NCI-H187 (cell line): ENCODE results near the gene HDAC7.

Experiments used
- DNase-seq, 2 experiments: peaks; one replicate each; lab custom pipeline; 2025; lab: John Stamatoyannopoulos, UW

HDAC7 gene

DNA sequence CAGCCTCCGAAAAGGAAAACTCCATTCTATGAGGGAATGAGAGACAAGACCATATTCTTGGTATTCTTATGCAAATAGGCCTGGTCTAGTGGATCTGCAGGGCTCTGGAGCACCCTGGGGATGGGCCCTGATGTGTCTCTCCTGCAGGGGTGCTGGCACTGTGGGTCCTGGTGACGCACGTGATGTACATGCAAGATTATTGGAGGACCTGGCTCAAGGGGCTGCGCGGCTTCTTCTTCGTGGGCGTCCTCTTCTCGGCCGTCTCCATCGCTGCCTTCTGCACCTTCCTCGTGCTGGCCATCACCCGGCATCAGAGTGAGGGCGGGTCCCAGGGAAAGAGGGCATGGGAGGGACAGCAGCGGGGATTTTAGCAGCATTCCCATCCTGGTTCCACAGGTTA lies 40.8 kb downstream of the HDAC7 start:
- no peak for DNase-seq

GRCh38 chr12:47777741-47778558 lies 41.8 kb downstream of the HDAC7 start:
- no peak for DNase-seq

DNA sequence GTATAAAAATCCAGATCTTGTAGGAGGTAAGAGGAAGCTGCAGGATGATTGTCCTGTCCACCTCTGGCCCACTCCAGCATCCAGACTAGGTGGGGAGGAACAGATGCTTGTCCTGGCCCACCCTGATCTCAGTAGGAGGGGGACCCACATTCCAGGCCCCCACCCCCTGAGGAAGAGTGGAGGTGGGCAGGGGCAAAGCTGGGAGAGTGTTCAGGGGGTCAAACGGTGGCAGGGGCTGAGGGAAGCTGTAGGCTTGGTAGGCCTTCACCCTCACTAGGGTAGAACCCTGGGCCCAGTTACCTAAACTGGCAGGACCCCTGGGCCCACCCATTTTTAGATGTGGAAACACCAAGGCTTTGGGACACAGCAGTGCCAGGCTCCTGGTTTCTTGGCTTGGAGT lies 42.6 kb downstream of the HDAC7 start:
- no peak for DNase-seq

DNA sequence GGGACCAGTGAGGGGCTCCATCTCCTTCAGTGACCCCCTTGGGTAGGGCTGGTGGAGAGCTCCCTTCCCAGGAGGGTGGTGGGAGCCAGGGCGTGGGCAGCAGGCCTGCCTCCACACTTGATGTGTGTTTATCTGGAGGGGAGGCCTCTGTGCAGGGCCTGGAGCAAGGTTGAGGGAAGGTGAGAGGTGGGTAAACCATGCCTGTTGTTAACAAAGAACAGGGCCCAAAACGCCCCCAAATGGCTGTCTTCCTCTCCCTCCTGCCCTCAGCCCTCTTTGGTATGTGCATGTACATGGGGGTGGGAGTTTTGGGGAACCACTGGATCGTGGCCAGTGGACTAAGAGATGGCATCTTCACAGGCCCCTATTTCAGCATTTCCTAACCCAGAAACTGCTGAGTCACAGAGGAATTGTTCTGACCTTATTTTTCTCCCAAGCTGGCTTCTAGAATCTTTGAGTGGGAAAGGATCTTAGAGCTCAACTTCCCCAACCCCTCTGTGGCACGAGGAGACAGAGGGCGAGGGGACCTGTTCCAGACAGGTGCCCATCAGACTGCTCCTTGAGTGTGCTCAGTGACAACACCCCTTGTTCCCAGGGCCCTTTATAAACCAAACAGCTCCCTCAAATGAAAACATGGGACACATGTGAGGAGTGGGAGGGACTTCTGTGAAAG lies 43.1 kb downstream of the HDAC7 start:
- DNase-seq: no peak

DNA sequence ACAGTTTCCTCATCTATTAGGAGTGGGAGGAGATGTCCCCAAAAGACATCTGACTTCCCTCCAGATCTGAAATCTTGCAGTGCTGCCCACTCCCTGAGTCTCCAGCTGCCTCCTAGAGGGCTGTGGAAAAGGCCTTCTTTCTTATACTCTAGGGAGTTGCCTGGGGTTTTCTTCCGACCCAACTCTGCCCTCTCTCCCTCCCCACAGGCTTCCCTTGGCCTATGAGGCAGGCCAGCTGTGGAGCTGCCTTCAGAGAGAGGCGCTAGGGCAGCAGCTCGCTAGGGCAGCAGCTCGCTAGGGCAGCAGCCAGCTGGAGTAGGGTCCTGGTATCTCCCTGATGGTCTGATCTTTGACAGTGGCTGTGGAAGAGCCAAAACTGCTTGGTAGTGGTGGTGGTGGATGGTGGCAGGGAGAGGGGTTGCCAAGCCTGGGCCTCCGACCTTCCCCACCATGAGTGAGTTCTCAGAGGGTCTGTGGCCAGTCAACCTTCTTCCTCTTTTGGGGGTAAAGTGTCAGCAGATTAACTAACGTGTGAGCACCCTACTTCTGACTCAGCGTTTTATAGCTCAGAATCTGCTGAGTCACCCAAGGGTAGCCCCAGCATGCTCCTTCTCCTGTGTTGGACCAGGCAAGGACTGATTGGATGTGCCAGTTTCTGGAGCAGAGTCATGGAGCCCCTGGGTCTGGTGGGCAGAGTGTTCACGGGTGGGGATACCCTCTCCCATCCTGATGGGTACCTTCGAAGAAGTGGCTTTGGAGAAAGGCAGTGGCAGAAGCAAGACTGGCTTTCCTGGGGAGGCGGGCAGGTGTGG lies 44.4 kb downstream of the HDAC7 start:
- no peak for DNase-seq

- DNase-seq: no peak
These were observed 45.0 kb downstream of the HDAC7 start for GRCh38 chr12:47774663-47775062.

- no peak for DNase-seq
These were observed 45.7 kb downstream of the HDAC7 start for GRCh38 chr12:47773858-47774580.

DNA sequence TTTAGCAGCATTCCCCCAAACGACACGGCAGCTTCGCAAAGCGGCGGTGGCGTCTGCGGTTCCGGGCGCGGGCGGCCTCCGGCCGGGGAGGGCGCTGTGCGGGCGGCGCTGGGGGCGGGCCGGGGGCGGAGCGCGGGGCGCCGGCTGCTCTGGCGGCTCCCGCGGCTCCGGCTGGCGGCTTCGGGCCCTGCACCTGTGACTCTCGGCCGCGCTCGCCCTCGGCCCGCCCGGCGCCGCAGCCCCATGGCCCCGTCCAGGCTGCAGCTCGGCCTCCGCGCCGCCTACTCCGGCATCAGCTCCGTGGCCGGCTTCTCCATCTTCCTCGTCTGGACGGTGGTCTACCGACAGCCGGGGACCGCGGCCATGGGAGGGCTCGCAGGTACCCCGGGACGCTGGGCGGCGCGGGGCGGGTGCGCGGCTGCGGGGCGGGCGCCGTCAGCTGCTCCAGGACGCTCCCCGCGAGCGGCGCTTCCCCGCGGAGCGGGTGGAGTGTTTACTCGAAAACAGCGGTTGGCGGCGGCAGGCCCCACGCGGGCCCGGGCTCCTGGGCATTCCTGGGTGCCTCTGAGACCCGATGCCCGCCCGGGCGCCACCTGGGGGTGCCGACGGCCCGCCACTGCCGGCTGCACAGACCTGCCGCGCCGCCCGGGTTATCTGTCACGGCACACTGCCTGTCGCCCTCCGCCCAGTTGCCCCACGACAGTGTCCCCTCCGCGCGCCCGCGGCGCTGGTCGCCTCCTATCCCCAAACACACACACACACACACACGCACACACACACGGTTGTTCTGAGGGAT lies 46.4 kb downstream of the HDAC7 start, which contains the start of gene SLC48A1:
TSS of gene SLC48A1 (plus strand) at position 177 of the 796 bp plus-strand sequence. CDS start at position 244, 67 bp downstream.
- DNase-seq: peak in 1 of 2 experiments; percentile 60

- DNase-seq: no peak
These were observed 47.0 kb downstream of the HDAC7 start for GRCh38 chr12:47772738-47773061.

DNA sequence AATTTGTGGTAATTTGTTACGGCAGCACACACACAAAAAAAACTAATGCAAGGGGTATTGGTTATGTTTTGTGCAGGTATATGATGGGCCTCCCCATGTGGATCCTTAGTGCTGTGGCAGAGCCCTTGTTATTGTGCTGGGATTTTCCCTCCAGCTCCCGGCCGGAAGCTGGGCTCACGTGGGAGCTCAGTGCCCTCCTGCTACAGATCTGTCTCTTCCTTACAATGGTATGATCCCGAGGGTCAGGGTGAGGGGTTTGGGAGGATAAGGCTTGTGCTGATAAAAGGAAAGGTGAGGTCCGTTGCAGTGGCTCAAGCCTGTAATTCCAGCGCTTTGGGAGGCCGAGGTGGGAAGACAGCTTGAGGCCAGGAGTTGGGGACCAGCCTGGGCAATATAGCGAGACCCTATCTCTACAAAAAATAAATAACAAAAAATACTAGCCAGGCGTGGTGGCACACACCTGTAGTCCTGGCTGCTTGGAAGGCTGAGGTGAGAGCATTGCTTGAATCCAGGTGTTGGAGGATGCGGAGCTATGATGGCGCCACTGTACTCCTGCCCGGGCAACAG lies 47.5 kb downstream of the HDAC7 start:
- no peak for DNase-seq

GRCh38 chr12:47771304-47771703 lies 48.4 kb downstream of the HDAC7 start:
- no peak for DNase-seq

DNA sequence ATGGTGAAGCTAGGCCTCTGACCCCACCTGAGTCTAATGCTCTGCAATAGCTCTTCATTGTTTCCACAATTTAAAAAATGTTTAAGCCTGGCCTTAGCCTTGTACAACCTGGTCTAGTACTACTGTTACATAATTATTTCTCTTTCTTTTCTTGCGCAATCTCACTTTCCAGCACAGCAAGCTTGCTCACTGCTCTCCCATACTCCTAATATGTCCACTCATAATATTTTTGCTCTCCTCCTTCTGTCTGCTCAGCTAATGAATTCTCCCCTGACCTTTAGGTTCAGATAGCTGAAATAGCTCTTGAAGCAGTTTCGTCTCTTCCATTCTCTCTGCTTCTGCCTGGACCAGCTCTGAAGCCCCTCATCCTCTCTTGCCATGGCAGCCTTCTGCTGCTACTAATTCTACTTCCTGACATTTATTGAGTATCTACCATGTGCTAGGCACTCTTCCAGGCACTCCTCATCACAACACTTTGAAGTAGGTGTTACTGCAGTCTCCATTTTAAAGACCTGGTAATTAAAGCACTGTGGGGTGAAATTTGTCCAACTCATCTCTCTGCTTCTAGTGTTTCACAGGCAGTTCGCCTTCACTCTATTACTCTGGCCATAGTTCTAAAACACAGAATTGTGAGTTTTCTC lies 49.5 kb downstream of the HDAC7 start:
- DNase-seq: no peak

DNA sequence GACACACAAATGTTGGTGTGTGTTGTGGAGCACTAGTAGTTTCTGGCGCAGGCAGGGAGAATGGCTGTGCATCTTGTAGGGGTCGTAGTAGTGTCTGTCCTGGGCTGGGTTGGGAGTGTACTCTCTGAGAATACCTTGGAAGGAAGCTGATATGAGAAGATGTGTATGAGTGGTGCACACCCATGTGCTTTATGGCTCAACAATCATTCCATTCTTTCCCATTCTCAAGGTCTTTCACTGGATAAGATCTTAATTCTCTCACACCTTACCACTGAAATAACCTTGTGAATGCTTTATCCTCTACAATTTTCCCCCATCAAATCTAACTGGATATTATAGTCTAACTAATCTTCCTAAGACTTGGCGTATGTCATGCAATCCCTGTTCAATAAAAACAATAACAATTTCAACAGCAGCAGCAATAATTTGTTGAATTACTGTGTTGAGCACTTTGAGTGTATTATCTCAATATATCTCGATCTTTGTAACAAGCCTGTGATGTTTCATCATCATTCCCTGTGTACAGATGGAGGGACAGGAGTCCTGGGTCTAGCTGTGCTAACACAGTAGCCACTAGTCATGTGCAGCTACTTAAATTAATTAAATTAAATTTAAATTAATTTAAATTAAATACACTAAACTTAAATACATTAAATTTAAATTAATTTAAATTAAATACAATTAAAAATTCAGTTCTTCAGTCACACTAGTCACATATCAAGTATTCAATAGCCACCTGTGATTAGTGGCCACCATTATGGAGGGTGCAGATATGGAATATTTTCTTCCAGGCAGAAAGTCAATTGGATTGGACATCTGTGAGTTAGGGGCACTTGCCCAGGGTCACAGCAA lies 50.2 kb downstream of the HDAC7 start:
- DNase-seq: no peak

DNA sequence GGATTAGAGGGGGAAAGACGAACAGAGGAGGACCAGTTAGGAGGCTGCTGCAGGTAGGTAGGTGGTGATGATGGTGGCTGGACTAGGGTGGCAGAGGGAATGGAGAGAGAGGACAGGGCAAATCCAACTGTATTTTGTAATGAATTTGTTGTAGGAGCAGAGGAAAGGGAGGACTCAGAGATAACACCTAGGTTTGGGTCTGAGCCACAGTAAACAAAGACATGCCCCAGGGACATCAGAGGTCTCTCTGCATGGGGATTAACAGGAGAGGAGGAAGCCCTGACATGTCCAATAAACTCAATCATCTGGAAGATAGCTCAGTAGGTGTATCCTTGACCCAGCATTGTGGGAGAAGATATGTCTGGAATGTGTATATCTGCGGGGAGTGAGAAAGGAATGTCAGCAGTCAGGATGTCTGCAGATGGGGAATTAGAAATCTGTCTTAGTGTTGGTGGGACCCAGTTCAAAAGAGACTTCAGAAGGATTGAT lies 51.3 kb downstream of the HDAC7 start:
- no peak for DNase-seq

DNA sequence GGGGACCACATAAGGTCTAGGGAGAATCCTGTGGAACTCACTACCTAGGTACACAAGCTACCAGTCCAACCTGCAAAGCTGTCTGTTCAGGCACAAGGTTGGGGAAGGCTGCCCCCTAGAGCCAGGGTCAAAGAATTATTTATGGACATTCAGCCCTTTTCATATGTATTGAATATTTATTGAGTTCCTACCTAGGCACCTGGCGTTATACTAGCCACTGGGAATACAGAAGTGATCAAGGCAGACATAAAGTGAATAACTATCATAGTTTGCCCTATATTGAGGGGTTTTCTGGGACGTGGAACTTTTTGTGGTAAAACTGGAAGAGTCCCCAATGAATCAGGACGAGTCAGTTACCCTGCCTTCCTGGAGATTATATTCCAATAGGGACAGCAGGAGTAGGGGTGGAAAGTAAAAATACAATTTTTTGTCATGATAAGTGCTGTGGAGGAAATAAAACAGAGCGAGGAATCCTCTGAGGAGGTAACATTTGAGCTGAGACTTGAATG lies 52.4 kb downstream of the HDAC7 start:
- no peak for DNase-seq

DNA sequence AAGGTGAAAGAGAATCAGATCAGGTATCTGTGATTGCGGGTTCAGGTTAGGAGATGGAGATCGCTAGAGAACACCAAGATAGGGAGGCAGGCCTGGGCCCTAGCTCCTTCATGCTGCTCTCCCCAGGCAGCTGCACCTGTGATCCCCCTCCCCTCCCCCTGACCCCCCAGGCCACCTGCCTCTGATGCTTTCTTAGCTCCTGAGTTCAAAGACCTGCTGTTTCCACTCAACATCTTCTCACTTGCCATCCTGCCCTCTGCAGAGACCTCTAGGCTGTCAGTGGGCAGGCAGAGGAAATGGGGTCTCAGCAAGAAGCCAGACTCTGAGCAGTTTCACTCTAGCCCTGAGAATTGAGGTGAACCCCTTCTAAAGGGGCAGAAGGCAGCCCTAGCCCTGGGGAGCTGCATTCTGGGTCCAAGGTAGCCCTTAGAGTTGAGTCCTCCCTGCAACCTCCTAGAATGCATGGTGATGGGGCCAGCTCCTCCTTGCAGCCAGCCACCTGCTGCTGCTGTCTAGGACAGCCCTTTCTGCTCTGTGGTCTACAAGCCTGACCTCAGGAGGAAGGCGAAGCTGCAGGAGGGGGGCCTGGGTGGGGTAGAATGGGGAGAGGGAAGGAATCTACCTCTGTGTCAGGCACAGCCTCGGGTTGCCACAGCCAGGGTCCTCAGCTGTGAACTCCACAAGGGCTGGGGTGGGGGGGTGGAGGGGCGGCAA lies 53.0 kb downstream of the HDAC7 start:
- no peak for DNase-seq

- DNase-seq: no peak
These were observed 56.0 kb downstream of the HDAC7 start for GRCh38 chr12:47763481-47764346.
